GM19463 (cell line): ENCODE results near the gene C2orf69.

Experiments
- ATAC-seq: cut with Tn5 transposase; IDR thresholded peaks from one replicate; pipeline ENCODE4 v1.9.1; 2021; ENCODE audit warnings: mild to moderate bottlenecking, moderate library complexity; ENCODE audit not compliant: unreplicated experiment

C2orf69 gene

DNA sequence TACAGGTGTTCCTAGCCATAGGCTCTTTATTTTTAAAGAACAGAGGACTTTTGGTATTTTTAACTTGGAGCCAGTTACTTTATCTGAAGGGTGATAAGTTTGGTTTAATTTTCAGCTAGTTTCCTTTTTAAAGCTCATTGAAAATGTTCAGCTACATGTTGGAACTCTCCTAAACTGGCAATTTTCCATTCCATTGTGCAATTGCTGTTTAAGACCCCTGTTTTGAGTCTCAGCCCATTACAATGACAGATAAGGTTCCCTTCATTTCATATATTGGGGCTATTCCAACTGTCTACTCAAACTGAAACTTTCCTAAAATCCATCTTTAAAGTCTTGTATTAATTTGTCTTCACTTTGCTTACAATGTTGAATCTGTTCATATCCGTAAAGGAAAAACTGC, 55.9 kb downstream of the C2orf69 start:
- ATAC-seq, result no peak

DNA sequence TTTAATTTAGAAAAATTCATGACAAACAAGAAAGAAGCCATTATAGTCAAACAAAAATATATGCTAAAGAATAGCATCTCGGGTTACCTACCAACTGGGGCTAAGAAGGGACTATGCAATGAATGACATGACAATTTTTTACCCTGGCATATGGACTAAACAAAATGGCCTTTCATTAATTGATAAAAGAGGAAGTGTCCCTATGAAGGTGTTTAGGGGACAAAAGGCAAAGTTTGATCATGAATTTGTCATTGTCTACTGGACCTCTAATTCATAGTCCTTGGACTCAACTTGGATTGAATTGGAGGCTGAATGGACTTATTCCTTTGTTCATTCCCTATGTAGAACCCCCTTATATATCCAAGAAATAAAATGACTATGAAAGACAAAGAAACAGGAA, 57.0 kb downstream of the C2orf69 start:
- ATAC-seq, result no peak

DNA sequence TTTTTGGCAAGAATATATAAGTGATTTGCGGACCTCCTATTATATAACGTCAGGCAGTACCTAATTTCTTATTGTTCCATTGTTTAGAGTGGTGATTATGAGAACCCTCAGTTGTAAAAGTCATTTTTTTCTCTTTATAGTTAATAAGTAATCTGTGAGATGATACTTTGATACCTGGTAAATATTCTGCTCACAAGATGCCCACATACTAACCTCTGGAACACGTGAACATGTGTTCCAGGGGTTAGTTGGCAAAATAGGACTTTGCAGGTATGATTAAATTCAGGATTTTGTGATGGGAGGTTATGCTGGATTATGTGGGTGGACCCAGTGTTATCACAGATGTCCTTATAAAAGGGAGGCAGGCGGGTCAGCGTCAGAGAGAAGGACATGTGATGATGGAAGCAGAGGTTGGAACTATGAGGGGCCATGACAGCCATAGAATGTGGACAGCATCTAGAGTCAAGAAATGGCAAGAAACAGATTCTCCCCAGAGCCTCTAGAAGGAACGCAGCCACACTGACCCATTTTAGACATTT, 61.1 kb downstream of the C2orf69 start:
- no peak for ATAC-seq

DNA sequence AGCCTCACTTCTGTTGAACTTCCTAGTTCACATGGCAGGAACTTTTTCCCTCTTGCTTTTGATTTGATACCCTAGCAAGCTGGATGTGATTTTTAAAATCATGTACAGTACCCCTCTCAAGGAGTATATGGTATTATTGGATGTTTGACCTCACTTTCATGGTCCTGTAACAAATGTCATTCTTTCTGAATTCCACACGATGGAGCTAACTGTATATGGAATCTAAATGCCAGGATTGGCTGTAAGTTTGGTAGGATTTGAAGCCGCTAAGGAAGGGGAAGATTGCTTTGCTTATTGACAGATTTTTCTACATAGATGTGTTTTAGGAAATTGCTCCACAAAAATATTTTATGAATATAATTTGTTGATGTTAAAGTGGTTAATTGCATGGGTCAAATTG, 62.6 kb downstream of the C2orf69 start:
- no peak for ATAC-seq

DNA sequence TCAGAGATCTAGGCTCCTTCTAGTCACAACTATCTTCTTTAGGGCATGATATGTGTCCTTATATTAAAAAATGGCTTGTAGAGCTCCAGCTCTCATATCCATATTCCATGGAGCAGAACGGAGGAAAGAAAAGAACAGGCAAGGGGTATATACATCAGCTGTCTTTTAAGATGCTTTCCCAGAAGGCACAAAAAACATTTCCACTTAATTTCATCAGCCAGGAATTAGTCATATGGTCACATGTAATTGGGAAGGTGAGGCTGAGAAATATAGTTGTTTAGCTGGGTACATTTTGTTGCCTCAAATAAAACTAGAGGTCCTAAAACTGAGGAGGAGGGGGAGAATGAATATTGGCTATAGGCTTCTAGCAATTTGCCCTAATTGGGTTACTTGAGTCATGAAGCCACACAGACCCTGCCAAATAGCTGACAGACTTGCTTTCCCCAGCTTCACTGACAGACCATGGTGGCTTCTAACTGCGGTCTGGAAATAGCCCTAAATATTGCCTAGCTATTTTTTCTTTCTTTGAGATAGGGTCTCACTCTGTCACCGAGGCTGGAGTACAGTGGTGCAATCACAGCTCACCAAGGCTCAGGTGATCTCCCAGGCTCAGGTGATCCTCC, 64.3 kb downstream of the C2orf69 start:
- no peak for ATAC-seq
